ENCODE measurements around the gene MMP11.

GRCh38 chr22:23822101-23822671, 49.5 kb downstream of the MMP11 start:
- TF ChIP-seq EZH2phosphoT487 (IDR thresholded peaks at IDR 0.05; ENCODE audit: borderline replicate concordance) (no peak), MAX (IDR thresholded peaks at IDR 0.05) (no peak), EZH2 (IDR thresholded peaks at IDR 0.05) (no peak)

All from HCT116 (cell line).